Vagina (tissue), 2 donors: ENCODE results near the gene ZFHX3.

Experiments used
- CTCF ChIP-seq, 3 experiments: fragments of 450-650 bp in 2 of 3; fragments of 200-600 bp in 1 of 3; sonication (generic) in 1 of 3; IDR thresholded peaks; one replicate each; pipeline ENCODE4 v1.5.1; 2017 to 2019; ENCODE audit warnings: antibody characterized with exemption in 3 of 3, mild to moderate bottlenecking in 2 of 3, moderate library complexity in 2 of 3
- POLR2AphosphoS5 ChIP-seq, 2 donors: sonication (generic); formaldehyde crosslinking; IDR thresholded peaks; one replicate each; pipeline ENCODE4 v1.9.0; 2017; ENCODE audit warnings: antibody characterized with exemption in 2 of 2, mild to moderate bottlenecking in 2 of 2, low read depth in 1 of 2; ENCODE audit not compliant: insufficient read depth in 1 of 2

DNA sequence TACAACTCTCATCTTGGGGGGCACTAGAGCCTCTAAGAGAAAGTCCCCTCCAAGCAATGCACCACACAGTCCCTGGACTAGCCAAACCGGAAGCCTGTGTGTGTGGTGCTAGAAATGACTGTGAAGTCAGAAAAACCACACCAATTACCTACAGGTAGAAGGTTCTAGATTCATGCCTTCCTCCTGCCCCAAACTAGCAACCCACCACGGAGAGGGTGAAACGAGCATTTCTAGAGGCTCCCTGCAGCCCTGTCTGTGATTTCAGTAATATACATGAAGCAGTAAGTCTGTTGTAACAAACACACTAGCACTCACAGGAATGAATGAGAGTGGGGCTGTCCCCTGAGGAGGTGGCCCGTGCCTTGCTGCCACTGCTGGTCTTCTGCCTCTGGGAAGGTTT, 13.6 kb downstream of the ZFHX3 start:
- no peak for TF ChIP-seq CTCF (IDR thresholded peaks at IDR 0.05)
- TF ChIP-seq POLR2AphosphoS5 (IDR thresholded peaks at IDR 0.05; ENCODE audit: insufficient read depth in 1 of 2, low read depth in 1 of 2), result no peak
